Activated naive CD4-positive, alpha-beta T cell (primary cell): ENCODE data around the gene VPS4B.
"Not testable (repeated sequence)": the region's sequence is repeated elsewhere in the genome, so short reads cannot be mapped to it uniquely, and the experiment has no call there.

Experiments used
- DNase-seq, 4 experiments: peaks; one replicate each; lab custom pipeline; 2025; lab: John Stamatoyannopoulos, UW

Gene VPS4B

DNA sequence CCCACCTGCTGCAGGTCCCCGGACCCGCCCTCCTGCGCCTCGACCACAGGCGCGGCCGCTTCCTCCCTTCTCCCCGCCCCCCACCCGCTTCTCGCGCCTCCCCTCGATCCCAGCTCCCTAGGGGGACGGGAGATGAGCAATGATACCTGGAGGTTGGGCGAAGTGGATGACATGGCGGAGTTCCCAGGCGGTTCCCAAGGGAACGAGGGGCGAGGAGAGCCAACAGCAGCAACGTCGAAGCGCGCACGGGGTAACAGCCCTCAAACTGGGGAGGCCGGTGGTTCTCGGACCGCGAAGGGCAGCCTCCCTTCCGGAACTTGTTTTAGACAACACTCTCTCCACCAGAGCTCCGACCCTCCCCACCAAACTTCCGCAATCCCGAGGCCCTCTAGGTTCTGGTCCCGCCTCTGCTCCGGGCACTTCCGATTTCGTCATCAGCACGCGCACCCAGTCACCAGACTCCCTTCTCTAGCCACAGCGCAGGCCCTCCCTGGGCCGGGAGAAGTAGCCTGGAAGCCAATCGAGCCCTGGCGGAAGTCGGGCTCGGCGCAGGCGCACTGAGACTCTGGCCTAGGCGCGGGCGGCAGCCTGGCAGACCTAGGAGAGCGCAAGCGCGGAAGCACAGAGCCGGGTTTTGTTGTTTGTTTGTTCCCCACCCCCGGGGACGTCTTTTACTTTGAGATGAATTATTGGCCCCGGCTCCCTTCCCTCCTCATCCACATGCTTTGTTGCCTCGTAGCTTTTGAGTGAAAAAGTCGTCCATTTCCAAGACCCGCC is at the start of gene VPS4B:
Gene VPS4B (minus strand): TSS at position 390 of the 777 bp plus-strand sequence. CDS start 217 bp downstream, at position 173.
- peak; percentile 96 to 98 (median 98) for DNase-seq

DNA sequence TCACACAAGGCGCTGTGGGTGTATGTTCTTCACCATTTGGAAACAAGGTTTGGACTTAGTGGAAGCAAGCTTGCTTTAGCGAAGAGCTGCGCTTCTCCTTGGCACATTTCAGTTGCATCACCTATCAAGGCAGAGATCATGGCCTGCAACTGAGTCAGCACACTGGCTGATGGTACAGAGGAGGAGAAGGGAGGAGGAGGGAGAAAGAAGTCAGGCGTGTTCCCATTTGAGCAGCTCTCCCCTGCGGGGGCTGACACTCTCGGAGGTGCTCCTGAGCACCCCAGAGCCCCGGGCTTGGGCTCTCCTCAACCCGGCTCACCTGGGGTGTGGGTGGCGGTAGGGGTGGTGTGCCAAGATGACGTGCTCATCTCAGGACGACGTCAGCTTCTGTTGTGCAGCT is 48.5 kb upstream of the VPS4B start:
- DNase-seq: no peak

DNA sequence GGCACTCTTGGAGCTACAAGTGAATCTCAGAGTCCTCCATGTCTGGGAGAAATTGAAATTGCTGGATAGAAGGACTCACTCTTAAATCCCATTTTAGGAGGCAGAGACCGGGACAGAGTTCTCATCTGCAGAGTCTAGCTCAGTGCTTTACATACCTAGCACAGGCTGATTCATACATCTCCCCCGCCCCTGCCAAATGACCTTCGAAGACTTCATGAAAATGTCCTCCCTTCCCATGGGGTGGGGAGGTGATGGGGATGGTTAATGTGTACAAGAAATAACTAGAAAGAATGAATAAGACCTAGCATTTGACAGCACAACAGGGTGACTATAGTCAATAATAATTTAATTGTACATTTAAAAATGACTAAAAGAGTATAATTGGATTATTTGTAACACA is 46.3 kb upstream of the VPS4B start:
- no peak for DNase-seq

DNA sequence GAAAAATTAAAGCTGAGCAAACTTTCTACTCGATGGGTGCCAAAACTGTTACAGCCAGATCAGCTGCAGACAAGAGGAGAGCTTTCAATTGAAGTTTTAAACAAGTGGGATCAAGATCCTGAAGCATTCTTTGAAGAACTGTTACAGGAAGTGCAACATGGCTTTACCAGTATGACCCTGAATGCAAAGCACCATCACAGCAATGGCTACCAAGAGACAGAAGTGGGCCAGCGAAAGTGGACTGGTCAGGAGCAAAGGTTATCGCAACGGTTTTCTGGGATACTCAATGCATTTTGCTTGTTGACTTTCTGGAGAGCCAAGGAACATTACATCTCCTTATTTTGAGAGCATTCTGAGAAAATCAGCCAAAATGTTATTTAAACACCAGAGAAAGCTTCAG is 45.4 kb upstream of the VPS4B start:
- DNase-seq: no peak

DNA sequence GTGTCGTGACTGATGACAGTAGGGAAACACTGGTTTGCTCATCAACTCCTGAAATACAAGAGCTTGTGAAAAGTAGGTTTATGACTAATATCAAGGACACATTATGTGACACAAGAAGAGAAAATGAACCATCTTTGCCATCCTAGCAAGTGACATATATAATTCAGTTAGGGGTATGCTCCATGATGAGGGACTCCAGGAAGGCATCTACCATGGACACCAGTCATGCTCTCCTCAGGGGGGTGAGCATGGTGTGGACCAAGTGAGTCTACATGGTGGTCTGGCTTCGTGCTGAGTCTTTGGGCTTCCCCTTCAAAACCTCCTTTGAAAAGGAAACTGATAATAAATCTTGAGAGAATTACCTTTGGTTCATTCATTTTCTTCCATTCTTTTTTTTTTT is 42.8 kb upstream of the VPS4B start:
- no peak for DNase-seq

DNA sequence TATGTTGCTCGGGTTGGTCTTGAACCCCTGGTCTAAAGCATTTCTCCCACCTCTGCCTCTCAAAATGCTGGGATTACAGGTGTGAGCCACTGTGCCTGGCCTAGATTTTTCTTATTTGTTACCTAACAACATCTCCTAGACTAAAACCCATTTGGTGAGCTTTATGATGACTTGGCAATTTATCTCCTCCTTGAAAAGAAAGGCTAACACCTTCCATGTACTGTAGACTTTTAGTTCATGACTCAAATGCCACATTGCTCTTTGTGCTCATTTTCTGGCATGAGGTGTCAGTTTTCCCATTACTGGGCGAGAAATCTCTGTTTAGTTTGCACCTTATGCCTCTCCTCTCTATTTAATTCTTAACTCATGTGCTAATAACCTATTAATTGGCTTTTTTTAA is 42.2 kb upstream of the VPS4B start:
- no peak for DNase-seq

DNA sequence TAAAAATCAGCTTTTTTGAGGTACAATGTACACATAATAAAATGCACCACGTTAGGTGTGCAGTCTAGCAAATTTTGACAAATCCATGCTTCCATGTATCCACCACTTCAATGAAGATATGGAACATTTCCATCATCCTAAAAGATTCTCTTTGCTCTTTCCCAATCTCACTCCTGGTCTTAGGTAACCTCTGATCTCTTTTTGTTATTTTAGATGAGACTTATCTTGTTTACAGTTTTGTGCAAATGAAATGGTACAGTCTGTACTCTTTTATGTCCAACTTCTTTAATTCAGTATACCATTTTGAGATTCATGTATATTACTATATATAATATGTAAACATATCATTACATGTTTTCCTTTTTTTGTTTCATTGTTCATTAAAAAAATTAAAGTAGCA is 38.1 kb upstream of the VPS4B start:
- no peak for DNase-seq

DNA sequence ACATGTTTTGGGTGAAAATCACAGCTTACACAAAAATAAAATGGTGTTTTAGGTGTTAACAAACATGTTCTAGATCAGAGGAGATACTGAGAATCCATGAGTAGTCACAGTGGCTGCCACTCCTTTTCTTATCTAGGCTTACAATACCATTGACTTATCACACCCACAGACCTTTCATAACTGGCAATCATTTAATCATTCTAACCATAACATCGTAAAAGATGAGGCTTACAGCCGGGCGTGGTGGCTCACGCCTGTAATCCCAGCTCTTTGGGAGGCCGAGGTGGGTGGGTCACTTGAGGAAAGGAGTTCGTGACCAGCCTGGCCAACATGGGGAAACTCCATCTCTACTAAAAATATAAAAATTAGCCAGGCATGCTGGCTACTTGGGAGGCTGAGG is 35.7 kb upstream of the VPS4B start:
- DNase-seq: no peak

DNA sequence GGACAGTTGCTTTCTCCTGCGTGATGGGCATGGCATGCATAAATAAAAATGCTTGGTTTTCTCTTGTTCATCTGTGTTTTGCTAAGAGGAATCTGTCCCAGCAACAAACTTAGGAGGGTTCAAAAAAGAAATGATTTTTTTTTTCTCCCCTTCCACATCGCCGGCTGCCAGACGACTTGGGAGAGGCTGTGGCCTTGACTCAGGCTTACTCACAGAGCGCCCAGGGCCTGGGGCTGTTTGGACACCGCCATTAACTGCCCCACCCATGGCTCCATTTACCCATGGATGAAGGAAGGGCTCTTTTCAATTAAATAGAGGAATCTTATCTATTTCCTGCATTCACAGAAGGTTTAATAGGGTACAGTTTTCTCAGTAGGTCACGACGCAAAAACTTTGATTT is 32.2 kb upstream of the VPS4B start:
- no peak for DNase-seq

DNA sequence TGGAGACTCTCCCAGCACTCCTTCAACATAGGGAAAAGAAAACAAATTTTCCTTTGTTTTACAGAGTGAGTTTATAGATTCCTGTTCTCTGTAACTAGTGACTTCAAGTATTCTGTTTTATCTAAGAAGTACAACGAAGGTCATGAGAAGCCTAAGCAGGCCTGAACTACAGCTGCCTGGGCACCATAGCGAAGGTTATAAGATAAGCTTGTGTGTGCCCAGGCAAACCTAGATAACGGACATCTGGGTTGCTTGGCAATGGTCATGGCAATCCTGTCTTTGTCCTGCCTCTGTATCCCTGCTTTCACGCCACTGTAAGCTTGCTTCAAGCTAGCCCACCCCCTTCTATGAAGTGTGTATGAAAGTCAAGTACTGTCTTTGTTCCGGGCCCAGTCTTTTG is 30.5 kb upstream of the VPS4B start:
- not testable (repeated sequence) for DNase-seq

DNA sequence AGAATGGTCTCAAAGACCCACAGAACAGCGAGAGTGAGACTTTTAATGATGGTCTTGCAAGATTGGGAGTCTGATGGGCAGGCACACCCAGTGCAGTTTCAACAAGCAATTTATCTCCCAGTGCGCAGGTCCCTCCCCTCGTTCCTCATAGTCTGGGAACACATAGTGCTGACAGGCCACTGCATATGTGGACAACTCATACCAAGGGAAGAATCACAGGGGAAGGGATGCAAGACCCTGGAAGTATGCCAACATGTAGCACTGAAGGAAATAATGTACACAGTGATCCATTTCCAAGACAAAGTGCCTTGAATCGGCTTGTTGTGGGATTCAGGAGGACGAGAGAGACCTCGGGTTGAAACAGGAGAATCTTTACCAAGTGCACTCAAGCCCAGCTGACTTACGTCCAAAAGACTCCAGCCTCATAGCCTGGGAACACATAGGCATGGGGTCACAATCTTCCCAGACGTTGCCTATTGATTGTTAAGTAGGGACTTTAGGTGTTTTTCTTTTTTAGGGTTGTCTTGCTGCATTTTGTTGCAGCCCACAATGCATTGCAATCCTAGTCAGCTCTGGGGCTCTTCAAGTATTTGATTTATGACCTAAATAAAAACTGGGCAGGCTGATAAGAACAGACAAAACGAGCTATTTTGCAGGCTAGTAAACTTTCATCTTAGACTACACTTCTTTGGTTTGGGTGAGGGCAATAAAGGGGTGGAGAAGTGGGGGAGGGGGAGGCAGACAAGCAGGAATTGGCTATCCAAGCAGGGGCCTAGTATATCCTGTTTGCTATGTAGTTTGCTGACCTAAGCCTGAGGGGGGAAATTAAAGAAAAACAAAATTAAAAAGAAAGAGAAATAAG is 29.8 kb upstream of the VPS4B start:
- DNase-seq: no peak

DNA sequence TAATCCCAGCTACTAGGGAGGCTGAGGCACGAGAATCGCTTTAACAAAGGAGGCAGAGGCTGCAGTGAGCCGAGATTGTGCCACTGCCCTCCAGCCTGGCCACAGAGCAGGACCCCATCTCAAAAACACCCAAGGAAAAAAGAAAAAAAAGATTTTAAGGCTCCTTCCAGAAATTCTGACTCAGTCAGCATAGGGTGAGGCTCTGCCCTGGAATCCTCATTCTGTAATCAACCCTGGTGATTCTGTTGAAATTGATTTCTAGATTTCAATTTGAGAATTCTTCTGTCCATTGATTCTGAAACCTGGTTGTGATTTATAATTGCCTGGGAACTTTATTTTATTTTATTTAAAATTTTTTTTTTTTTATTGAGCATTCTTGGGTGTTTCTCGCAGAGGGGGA is 27.1 kb upstream of the VPS4B start:
- DNase-seq: no peak

DNA sequence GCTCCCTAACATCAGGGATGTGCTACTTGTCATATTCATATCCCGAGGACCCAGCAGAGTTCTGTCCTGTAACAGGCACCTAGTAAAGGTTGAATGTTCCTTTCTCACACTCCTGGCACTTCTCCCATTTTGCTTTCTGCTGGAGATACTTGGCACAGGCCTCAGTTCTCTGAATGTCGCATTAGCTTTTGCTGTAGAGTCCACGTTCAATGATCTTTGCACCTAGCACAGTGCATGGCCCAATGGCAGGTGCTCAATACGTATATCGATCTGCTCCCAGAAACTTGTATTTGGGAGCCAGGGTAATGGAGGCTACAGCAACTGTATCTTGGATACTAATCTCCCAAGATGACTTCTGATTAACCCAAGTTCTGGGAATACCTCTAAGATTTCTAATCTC is 24.8 kb upstream of the VPS4B start:
- DNase-seq: no peak

DNA sequence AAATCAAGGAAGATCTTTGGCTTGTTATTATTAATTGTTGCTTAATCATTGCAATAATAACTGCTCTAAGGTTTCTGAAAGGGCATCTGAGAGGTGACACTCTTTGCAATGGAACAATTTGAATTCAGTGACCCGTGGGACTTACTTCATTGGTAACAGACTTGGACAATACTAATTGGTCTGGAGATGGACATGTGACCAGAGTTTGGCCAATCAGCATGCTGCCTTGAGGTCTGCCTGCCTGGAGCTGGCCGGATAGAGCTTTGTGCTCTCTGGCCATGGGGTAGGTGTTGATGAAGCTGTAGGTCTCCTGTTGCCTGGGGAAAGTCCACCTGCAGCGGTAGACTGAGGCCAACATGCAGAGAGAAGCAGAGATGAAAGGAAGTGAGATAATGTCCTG is 24.0 kb upstream of the VPS4B start:
- DNase-seq: no peak

DNA sequence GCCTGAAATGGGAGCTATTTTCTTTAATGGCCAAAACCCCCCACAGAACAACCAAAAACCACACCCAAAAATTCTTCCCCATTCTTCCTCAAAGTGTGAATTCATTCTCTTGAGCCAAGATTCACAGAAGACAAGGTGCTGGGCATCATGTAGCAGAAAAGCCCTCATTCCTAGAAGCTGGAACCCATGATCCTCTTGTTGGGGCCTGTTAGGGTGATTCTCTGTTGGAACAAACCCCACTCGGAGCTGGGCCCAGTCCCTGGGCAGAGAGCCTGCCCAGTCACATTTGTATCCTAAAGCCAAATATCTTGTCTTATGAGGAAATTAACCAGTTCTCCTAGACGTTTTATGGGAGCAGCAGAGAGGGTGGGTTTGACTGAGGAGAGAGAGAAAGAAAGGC is 22.8 kb upstream of the VPS4B start:
- DNase-seq: no peak

DNA sequence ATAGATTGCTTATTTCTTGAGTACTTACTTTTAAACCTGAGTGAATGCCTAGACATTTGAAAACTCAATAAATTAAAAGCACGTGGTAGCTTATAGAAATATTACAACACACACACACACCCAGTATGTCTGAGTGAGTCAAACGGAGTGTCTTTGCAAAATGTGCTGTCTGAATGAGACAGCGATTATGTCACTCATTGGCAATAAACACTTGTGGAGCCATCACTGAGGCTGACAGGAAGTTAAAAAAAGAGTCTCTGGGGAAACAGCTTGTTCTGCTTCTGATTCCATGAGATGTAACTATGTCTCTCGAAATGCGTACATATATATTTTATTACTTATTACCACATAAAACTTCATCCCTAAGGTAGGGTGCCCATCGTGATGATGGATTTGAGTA is 22.3 kb upstream of the VPS4B start:
- no peak for DNase-seq

DNA sequence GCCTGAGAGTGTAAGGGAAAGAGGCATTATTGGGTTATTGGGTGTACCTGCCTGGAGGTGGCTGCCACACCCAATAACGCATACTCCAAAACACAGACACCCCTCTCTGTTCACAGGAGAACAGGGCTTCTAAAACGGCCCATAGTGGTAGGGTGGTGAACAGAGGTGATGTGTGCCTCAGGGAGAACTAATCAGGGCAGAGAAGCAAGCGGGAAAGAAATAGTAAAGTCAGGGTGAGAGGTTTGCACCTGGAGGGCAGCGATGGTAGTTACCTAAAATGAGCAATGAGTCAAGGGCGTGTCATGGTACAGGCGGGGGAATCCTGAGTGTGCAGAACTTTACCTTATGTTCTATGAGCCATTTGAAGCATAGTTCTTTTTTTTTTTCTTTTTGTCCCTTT is 21.6 kb upstream of the VPS4B start:
- DNase-seq: no peak

DNA sequence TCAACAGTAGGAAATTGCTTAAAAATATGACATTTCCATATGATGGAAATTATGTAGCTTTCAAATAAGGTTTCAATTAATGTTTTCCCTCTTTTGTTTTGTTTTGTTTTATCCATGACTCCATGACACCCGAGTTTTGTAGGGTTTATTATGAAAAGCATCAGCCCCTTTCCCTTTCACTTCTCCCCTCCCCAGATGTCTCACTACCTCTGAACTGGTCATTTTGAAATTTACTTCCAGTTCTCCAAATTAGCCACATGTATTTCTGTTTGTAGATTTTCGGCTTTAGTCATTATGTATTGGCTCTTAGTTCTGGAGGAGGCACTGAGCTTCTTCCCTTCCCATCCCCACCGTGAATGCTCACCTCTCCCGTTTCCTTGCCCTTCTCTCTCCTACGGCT is 18.6 kb upstream of the VPS4B start:
- DNase-seq: no peak

DNA sequence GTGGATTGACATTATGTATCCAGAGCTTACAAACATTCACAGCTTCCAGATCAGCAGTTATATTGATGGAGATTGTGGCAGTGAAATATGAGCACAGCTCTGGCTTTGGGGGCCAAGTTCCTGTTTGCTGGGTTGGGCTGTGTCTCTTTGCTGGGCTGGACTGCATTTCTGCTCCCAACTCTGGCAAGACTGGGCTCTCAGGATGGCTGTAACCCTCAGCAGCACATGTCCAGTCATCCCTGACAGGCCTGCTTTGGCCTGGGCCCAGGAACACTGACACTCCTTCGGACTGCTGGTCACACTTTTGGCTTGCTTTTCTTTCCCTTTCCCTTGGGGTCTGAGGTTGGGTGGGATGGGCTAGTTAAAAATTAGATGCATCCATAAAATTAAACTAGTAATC is 17.9 kb upstream of the VPS4B start:
- no peak for DNase-seq

DNA sequence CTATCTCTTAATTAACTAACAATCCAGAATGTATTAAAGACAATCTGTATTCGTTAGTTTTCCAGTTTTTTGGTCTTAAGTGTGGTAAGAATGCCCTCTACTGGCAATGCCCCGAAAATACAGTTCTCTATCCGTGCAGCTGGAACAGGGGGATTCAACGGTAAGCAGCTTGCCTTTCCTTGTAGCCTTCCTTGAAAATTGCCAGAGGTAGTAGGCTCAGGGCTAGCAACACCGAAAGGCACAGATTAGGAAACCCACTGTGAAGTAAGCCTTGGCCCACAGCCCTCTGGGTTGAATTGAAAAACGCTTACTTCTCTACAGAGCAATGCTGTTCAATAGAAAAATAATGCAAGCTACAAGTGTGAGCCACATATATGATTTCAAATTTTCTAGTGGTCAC is 17.1 kb upstream of the VPS4B start:
- DNase-seq: peak in 2 of 4 experiments; percentile 2 to 5

DNA sequence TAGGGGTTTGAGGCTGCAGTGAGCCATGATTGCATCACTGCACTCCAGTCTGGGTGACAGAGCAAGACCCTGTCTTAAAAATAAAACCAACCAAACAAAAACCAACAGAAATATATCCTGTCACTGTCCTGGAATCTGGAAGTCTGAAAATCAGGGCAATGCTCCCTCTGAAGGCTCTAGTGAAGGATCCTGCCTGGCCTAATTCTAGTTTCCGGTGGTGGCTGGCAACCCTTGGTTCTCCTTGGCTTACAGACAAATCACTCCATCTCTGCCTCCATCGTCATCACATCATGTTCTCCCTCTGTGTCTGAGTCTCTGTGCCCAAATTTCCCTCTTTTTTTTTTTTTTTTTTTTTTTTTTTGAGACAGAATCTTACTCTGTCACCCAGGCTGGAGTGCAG is 15.9 kb upstream of the VPS4B start:
- DNase-seq: no peak

DNA sequence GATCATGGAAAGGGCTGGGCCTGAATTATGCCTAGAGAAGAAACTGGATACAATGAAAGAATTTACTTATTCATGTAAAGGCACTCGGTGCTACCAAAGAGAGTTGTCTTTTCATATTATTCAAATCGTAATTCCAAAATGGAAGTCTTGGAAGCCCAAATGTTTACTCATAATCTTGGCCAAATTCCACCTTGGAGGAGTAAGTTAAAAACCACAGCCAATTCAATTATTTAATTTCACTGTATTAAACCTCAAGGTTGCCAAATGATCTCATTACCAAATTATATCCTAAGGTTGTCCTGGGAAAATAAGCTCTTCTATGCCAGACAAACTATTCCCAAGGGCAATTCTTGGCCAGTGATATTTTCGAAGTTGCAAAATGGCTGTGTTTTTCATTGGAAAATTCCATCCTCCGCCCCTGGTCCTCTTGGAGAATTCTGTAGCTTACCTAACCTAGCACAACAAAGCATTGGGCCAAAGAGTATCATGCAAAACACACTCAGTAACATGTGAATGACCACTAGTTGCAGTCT is 11.1 kb upstream of the VPS4B start:
- no peak for DNase-seq

DNA sequence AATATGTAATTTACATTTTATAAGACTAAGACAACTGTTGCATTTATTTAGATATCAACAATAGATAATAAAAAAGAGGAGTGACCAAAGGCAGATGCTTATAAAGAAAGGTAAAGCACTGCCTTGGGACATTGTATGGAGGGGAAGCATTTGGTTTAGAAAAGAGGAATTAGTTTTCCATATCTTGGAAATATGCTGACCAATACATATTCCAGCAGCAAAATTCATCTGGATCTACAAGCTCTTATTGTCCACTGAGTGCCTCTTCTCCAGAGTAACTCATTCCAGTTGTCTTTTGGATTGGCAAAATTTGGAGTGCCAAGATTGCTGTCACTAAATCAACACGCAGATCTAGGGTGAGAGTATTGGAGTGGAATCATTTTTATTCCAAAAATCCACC is 8.9 kb upstream of the VPS4B start:
- no peak for DNase-seq
